22Rv1 (cell line): ENCODE measurements around the gene GSK3B.

Experiments used
- H3K27ac ChIP-seq: fragments of 450-650 bp; 2 replicates; pipeline ENCODE4 v1.5.1; 2017
- CTCF ChIP-seq: fragments of 450-650 bp; IDR thresholded peaks from 2 replicates; pipeline ENCODE4 v1.5.1; 2017; ENCODE audit warnings: mild to moderate bottlenecking
- ZFX ChIP-seq: fragments of 450-650 bp; IDR thresholded peaks from 2 replicates; pipeline ENCODE4 v1.6.1; 2017; ENCODE audit warnings: antibody characterized with exemption, borderline replicate concordance

GSK3B gene

GRCh38 chr3:120028271-120029047 is 65.8 kb downstream of the GSK3B start:
- TF ChIP-seq CTCF (no peak), ZFX (no peak)
- no peak overlapping the region for H3K27ac ChIP-seq

- TF ChIP-seq ZFX = no peak
- no peak for TF ChIP-seq CTCF
Measured at GRCh38 chr3:120027226-120027625, 67.0 kb downstream of the GSK3B start.

GRCh38 chr3:120025520-120025919 is 68.7 kb downstream of the GSK3B start:
- no peak for TF ChIP-seq ZFX
- no peak for TF ChIP-seq CTCF
- no peak overlapping the region for H3K27ac ChIP-seq

More at GRCh38 chr3:120027226-120027625, 67.0 kb downstream of the GSK3B start:
- H3K27ac ChIP-seq = no peak overlapping the region

- no peak for TF ChIP-seq CTCF
- no peak for TF ChIP-seq ZFX
- no peak overlapping the region for H3K27ac ChIP-seq
Measured at GRCh38 chr3:120024103-120024502, 70.1 kb downstream of the GSK3B start.

- no peak for TF ChIP-seq CTCF
- TF ChIP-seq ZFX = no peak
- H3K27ac ChIP-seq = no peak overlapping the region
Measured at GRCh38 chr3:120022729-120023128, 71.5 kb downstream of the GSK3B start.

- no peak for TF ChIP-seq ZFX
- TF ChIP-seq CTCF = no peak
- H3K27ac ChIP-seq = no peak overlapping the region
Measured at GRCh38 chr3:120021523-120021922, 72.7 kb downstream of the GSK3B start.

- TF ChIP-seq ZFX (no peak), CTCF (no peak)
- H3K27ac ChIP-seq = no peak overlapping the region
Measured at GRCh38 chr3:120018299-120018698, 75.9 kb downstream of the GSK3B start.
